Measurements from ENCODE around the gene ATP5F1D.
"Not testable (repeated sequence)": the region's sequence is repeated elsewhere in the genome, so short reads cannot be mapped to it uniquely, and the experiment has no call there.

The ATP5F1D gene

DNA sequence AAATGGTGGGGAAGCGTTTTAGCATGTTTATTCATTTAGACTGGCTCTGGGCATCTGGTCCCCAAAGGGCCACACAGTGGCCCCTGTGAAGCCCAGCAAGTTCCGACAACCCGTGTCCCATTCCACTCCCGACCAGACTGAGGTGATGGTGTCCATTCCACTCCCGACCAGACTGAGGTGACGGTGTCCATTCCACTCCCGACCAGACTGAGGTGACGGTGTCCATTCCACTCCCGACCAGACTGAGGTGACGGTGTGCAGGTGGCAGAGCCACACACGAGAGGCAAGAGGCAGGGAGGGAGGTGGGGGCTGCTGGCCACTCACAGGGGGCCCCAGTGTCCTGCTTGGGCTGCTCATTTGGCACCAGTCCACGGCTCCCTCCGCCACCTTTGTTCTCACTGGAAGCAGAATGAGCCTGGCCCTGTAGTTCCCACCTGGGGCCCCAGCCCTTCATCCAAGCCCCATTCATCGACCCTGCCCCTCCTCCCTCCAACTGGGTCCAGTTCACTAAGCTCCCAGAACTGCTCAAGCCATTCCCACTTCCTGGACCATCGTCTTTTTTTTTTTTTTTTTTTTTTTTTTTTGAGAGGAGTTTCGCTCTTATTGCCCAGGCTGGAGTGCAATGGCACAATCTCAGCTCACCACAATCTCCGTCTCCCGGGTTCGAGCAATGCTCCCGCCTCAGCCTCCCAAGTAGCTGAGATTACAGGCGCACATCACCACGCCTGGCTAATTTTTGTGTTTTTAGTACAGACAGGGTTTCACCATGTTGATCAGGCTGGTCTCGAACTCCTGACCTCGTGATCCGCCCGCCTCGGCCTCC lies 4.9 kb downstream of the ATP5F1D start:
- not testable (repeated sequence) for H3K27ac ChIP-seq (replicated peaks); H3K4me3 ChIP-seq (replicated peaks; ENCODE audit: insufficient read depth, low read length); DNase-seq (ENCODE audit: low read depth in 1 of 2, low spot score in 1 of 2); H3K27me3 ChIP-seq (ENCODE audit: insufficient read depth, poor library complexity, severe bottlenecking)
- peak; percentile 9; the same call in 1 of the 2 replicates for TF ChIP-seq POLR2AphosphoS5 (IDR thresholded peaks at IDR 0.05; ENCODE audit: low read depth)

DNA sequence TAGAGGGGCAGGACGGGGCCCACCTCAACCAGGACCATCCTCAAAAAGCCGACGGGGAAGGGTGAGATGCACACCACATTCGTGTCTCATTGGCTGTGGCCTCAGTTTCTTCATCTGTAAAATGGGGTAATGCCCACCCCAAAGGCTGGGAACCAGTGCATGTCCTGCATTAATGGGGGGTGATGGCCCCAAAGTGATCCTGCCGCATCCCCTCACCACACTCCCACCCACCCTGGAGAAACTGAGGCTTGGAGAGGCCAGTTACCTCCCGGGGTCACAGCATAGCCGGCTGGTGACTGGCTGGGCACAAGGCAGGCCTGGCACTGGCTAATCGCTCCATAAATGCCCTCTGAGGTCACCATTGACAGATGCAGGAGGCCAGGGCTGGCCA lies 6.2 kb downstream of the ATP5F1D start:
- peak overlapping the region; percentile 61 for H3K4me3 ChIP-seq (replicated peaks; ENCODE audit: insufficient read depth, low read length)

DNA sequence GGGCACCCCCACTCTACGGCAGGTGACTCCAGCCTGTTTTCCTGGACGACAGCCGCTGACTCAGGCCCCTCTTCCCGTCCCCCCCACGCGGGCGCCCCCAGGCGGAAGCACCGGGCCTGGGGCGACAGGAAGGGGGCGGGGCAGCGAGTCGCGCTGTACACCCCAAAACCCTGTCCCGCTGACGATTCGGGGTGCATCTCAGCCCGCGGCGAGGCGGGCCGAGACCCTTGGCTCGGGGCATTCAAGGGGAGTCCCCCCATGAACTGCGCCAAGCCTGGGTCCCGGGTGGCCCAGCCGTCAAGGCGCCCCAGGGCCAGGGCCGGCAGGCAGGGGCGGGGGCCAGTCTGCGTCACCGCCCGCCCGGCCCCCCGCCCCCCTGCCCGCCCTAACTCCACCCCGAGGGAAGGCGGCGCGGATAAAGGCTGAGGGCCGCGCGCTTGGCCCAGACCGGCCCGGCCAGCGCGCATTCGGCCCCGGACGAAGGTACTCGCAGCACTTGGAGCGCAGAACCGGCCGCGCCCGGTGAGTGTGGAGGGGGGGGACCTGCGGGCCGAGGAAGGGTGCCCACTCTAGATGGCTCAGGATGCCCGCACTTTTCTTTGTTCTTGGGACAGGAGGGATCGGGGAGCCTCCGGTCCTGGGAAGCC lies 6.7 kb downstream of the ATP5F1D start, which contains the start of gene MIDN:
TSS of gene MIDN (plus strand) at position 445 of the 647 bp plus-strand sequence. CDS start 1,714 bp downstream, outside the sequence.
- peak within 1 kb of the TSS; percentile 96 for H3K27ac ChIP-seq (replicated peaks)
- H3K4me3 ChIP-seq (replicated peaks; ENCODE audit: insufficient read depth, low read length) = peak within 1 kb of the TSS; percentile 61
- peak; percentile 51 to 66 for DNase-seq (ENCODE audit: low read depth in 1 of 2, low spot score in 1 of 2)
- no peaks in the 10 kb centered on the region for H3K27me3 ChIP-seq (ENCODE audit: insufficient read depth, poor library complexity, severe bottlenecking)
- TF ChIP-seq, protein P1, sequence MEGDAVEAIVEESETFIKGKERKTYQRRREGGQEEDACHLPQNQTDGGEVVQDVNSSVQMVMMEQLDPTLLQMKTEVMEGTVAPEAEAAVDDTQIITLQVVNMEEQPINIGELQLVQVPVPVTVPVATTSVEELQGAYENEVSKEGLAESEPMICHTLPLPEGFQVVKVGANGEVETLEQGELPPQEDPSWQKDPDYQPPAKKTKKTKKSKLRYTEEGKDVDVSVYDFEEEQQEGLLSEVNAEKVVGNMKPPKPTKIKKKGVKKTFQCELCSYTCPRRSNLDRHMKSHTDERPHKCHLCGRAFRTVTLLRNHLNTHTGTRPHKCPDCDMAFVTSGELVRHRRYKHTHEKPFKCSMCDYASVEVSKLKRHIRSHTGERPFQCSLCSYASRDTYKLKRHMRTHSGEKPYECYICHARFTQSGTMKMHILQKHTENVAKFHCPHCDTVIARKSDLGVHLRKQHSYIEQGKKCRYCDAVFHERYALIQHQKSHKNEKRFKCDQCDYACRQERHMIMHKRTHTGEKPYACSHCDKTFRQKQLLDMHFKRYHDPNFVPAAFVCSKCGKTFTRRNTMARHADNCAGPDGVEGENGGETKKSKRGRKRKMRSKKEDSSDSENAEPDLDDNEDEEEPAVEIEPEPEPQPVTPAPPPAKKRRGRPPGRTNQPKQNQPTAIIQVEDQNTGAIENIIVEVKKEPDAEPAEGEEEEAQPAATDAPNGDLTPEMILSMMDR (IDR thresholded peaks at IDR 0.05; ENCODE audit: insufficient read depth, low read length) = no peak
- TF ChIP-seq POLR2AphosphoS5 (IDR thresholded peaks at IDR 0.05; ENCODE audit: low read depth) = peak; percentile 59; the same call in 1 of the 2 replicates

More for the DNA sequence above, 6.2 kb downstream of the ATP5F1D start:
- no peaks in the 10 kb centered on the region for H3K27me3 ChIP-seq (ENCODE audit: insufficient read depth, poor library complexity, severe bottlenecking)
- H3K27ac ChIP-seq (replicated peaks) = peak overlapping the region; percentile 84
- TF ChIP-seq, protein P1 (IDR thresholded peaks at IDR 0.05; ENCODE audit: insufficient read depth, low read length) = no peak
- TF ChIP-seq POLR2AphosphoS5 (IDR thresholded peaks at IDR 0.05; ENCODE audit: low read depth) (no peak), GABPA (IDR thresholded peaks at IDR 0.05; ENCODE audit: low read depth) (no peak), SPI1 (IDR thresholded peaks at IDR 0.05; ENCODE audit: borderline replicate concordance, low read depth) (no peak)
- TF ChIP-seq, protein P2, sequence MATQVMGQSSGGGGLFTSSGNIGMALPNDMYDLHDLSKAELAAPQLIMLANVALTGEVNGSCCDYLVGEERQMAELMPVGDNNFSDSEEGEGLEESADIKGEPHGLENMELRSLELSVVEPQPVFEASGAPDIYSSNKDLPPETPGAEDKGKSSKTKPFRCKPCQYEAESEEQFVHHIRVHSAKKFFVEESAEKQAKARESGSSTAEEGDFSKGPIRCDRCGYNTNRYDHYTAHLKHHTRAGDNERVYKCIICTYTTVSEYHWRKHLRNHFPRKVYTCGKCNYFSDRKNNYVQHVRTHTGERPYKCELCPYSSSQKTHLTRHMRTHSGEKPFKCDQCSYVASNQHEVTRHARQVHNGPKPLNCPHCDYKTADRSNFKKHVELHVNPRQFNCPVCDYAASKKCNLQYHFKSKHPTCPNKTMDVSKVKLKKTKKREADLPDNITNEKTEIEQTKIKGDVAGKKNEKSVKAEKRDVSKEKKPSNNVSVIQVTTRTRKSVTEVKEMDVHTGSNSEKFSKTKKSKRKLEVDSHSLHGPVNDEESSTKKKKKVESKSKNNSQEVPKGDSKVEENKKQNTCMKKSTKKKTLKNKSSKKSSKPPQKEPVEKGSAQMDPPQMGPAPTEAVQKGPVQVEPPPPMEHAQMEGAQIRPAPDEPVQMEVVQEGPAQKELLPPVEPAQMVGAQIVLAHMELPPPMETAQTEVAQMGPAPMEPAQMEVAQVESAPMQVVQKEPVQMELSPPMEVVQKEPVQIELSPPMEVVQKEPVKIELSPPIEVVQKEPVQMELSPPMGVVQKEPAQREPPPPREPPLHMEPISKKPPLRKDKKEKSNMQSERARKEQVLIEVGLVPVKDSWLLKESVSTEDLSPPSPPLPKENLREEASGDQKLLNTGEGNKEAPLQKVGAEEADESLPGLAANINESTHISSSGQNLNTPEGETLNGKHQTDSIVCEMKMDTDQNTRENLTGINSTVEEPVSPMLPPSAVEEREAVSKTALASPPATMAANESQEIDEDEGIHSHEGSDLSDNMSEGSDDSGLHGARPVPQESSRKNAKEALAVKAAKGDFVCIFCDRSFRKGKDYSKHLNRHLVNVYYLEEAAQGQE (IDR thresholded peaks at IDR 0.05; ENCODE audit: insufficient replicate concordance, low read depth) = no peak
- DNase-seq (ENCODE audit: low read depth in 1 of 2, low spot score in 1 of 2) = no peak

DNA sequence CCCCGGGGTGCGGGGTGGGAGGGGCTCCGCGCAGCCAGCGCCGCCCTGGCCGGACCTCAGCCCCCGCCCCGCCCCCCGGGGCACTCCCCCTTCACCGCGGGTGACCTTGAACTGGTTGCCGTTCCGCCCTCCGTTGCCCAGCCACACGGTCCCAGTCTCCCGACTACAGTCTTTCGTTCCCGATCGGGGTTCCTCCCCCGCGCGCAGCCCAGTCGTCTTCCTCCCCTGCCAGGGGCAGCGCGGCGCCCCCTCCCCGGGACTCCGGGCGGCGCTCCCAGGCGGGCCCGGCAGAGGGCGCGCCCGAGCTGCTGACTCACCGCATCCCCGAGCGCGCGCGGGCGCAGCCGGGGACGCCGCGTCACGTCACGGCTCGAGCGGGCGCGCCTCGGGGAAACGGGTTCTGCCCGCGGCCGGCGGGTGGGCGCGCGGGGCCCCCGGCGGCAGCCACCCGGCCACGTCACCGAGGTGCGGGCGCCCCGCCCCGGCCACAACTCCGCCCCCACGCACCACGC lies 7.3 kb downstream of the ATP5F1D start:
- DNase-seq (ENCODE audit: low read depth in 1 of 2, low spot score in 1 of 2) = peak; percentile 51 to 78
- peak overlapping the region; percentile 61 for H3K4me3 ChIP-seq (replicated peaks; ENCODE audit: insufficient read depth, low read length)
- no peaks in the 10 kb centered on the region for H3K27me3 ChIP-seq (ENCODE audit: insufficient read depth, poor library complexity, severe bottlenecking)
- H3K27ac ChIP-seq (replicated peaks) = peak overlapping the region; percentile 84
- TF ChIP-seq SPI1 (IDR thresholded peaks at IDR 0.05; ENCODE audit: borderline replicate concordance, low read depth) = no peak
- TF ChIP-seq, protein P1 (IDR thresholded peaks at IDR 0.05; ENCODE audit: insufficient read depth, low read length) = peak; percentile 42

Measured in HL-60 (cell line).